GM12801 (cell line): ENCODE data around the gene VPS37B.

Experiments used
- TF ChIP-seq, protein P1 (sequence below): IDR thresholded peaks from one replicate; pipeline ENCODE4 v1.5.1; 2011; ENCODE audit warnings: control low read depth; ENCODE audit not compliant: insufficient read length; ENCODE audit errors: extremely low read depth

The VPS37B gene

DNA sequence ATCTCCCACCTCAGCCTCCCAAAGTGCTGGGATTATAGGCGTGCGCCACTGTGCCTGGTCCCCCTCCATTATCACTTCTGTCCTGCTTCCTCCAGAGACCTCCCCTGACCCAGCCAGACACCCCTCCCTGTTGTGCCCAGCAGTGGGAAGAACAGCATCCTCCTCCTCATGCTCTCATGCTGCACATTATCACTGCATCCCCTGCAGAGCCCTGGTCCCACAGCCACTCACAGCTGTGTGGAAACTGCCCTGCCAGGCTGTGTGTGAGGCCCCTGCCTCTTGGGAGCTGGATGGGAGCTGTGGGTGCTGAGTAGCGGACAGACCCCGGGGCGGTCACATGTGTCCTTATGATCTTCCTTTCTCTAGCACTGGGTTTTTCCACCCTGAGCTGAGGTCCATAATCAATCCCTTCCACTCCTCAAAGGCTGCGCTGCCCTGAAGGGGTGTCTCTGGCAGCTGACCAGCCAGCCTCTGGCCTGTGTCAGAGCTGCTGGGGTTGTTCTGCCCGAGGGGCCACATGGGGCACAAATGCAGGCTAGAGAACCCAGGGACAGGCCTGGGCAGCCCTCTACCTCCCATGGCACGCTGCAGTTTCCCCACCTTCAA is 51.5 kb downstream of the VPS37B start:
- TF ChIP-seq, protein P1, sequence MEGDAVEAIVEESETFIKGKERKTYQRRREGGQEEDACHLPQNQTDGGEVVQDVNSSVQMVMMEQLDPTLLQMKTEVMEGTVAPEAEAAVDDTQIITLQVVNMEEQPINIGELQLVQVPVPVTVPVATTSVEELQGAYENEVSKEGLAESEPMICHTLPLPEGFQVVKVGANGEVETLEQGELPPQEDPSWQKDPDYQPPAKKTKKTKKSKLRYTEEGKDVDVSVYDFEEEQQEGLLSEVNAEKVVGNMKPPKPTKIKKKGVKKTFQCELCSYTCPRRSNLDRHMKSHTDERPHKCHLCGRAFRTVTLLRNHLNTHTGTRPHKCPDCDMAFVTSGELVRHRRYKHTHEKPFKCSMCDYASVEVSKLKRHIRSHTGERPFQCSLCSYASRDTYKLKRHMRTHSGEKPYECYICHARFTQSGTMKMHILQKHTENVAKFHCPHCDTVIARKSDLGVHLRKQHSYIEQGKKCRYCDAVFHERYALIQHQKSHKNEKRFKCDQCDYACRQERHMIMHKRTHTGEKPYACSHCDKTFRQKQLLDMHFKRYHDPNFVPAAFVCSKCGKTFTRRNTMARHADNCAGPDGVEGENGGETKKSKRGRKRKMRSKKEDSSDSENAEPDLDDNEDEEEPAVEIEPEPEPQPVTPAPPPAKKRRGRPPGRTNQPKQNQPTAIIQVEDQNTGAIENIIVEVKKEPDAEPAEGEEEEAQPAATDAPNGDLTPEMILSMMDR: no peak

- TF ChIP-seq, protein P1: no peak
Measured at GRCh38 chr12:122843455-122843854, 52.5 kb downstream of the VPS37B start.

DNA sequence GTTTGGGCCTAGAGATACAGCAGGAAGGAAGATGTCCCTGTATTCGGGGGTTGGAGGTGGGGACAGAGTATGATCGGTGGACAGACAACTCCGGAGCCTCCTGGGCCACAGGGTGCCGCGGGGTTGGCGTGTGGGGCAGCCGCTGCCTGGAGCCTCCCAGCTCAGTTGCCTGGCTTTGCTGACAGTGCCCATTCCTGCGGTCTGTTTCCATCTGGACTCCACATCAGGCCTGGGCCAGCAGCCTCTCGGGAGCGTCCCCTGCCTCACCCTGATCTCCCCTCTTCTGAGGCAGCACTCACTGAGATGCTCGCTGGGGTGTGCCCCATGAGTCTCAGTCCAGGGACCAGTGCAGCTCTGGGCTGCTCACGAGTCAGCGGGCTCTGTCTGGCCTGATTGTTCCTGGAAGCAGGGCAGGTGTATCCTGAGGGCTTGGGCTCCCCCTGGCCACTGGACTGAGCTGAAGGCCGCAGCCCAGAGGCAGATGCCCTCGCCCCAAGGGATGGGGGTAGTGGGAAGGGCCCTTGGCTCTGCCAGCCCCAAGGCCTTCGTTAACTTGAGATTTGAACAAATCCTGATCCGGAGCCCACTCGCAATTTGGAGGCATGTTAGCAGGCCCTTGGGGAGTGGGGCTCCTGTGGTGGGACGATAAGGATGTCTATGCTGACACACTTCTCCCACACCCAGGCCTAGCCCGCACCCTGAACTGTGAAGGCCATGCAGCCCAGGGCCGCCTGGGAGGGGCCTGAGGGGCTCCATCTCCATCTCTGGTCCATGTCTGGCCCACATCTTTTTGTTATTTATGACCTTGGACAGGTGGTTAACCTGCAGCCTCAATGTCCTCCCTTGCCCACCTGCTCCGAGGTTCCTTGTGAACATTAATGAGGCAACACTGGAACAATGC is 53.2 kb downstream of the VPS37B start:
- TF ChIP-seq, protein P1: no peak

DNA sequence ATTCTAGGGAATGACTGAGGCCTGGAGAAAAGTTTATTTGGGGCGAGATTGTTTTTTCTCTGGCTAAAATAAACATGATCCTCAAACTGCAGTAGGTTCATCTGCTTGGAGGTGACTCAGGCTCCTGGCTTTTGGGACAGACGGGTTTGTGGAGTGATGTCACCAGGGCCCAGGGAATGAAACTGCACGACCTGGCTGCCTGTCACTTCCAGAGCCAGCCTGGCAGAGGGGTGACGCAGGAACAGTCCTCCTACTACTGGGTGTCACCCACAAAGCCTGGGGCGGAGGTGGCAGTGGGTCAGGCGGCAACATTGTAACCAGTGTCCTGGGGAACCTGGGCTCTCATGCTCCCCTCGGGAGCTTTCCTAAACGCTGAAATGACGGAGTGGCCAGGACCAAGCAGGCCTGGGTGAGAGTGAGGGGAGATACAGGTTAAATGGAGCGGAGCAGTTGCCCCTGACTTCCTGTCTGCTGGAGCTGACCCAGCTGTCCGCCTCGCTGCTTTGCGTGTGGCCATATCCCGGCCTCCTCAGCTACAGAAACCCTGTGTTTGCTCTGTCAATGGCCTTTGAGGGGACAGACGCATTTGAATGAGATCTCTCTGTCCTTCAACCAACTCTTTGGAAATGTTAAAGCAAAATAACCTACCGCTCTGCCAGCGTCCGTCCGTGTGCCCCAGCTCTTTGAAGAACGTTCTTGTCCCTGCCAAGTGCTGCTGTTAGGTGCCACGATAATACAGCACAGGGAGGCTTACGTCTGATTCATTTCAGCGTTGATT is 54.2 kb downstream of the VPS37B start:
- TF ChIP-seq, protein P1: no peak

GRCh38 chr12:122840580-122841513 is 55.1 kb downstream of the VPS37B start:
- TF ChIP-seq, protein P1: no peak

DNA sequence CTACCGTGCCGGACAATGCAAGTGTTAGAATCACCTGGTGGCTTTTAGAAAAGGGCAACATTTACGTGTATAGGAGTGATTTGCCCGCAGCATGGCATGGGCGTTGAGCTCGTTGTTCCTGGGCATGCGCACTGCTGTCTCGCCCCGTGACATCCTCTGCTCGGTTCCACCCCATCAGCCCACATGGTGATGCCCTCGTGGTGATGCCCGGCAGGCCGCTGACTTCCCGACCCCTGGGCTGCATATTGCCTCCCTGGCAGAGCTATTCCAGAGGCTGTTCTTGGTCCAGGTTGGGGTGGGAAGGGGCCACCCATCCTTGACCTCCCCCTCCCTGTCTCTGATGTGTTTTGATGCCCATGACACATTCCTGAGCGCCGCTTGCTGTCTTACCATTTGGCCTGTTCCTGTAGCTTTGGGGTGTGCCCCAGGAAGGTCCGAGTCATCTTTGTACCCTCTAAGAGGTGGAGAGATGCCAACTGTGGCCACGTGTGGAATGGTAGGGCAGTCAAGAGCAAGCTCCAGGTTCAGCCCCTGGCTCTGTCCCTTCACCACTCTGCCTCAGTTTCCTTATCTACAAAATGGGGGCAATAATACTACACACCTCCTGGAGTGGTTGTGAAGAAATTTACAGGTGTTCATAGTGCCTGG is 55.9 kb downstream of the VPS37B start:
- TF ChIP-seq, protein P1: no peak
